Right lobe of liver (tissue), 6 donors: Measurements from ENCODE around the gene DNAH8. TPM values are rescaled to one million over a fixed set of nuclear protein-coding genes. Genes with fewer than 3 reads are reported as not detected.

Experiments used
- ATAC-seq, 4 donors: fragments of 200-7000 bp; cut with Tn5 transposase; one replicate each; pipeline ENCODE4 v1.9.1; 2020; ENCODE audit warnings: mild to moderate bottlenecking in 4 of 4, moderate library complexity in 4 of 4
- DNase-seq, 3 donors: peaks; one replicate each; pipeline ENCODE4 v3.0.0-alpha.2; 2020
- H3K27ac ChIP-seq, 3 donors: fragments of 200-600 bp; one replicate each; pipeline ENCODE4 v1.8.0; 2022
- H3K27me3 ChIP-seq, 2 donors: fragments of 200-600 bp; one replicate each; pipeline ENCODE4 v1.8.0; 2022
- H3K36me3 ChIP-seq, 4 donors: fragments of 200-600 bp; sonication (generic) in 1 of 4; one replicate each; pipeline versions ENCODE4 v1.5.1 to v1.8.0; 2017 to 2022; ENCODE audit warnings: control low read depth in 1 of 4
- H3K4me1 ChIP-seq, 4 donors: fragments of 200-600 bp; sonication (generic) in 1 of 4; one replicate each; pipeline versions ENCODE4 v1.5.1 to v1.8.0; 2017 to 2022; ENCODE audit warnings: control low read depth in 1 of 4
- H3K4me3 ChIP-seq, 3 donors: fragments of 200-600 bp; one replicate each; pipeline ENCODE4 v1.8.0; 2022
- H3K9me3 ChIP-seq, 4 donors: fragments of 200-600 bp; sonication (generic) in 1 of 4; one replicate each; pipeline versions ENCODE4 v1.5.1 to v1.8.0; 2017 to 2022; ENCODE audit warnings: control low read depth in 1 of 4
- POLR2A ChIP-seq: fragments of 450-650 bp; IDR thresholded peaks from one replicate; pipeline ENCODE4 v1.6.1; 2017; ENCODE audit warnings: antibody characterized with exemption, mild to moderate bottlenecking
- WGBS: methylation state at CpG from one replicate; pipeline ENCODE4 v1.1.6; 2018; ENCODE audit warnings: low coverage, low lambda C conversion rate; ENCODE audit not compliant: insufficient coverage; ENCODE audit errors: missing lambda C conversion rate; 5-methylcytosine and 5-hydroxymethylcytosine counted together
- intact Hi-C, 2 donors: fragments of 100-400 bp; cut with DNase I; formaldehyde crosslinking; loops; one replicate each; pipeline versions ENCODE4 v1.11.2 to v1.14.1; 2022
- total RNA-seq, 6 experiments: library from RNA; depleted of rRNA in 2 of 6; stranded (reverse); fragments of >200 nt in 2 of 6; fragmentation: NEBNext Ultra II Directional in 3 of 6; extraction: Animal tissue kit (Norgen Biotek cat#: 25700) in 3 of 6; gene quantifications; one replicate each; pipeline versions ENCODE4 v1.1.0 to v1.2.4, GENCODE V29; 2016 to 2023
- TF ChIP-seq, protein P1 (sequence below), 4 donors: fragments of 200-600 bp in 3 of 4; fragments of 450-650 bp in 1 of 4; IDR thresholded peaks; one replicate each; pipeline versions ENCODE4 v1.5.1 to v1.8.0; 2016 to 2022; ENCODE audit warnings: antibody characterized with exemption in 4 of 4, mild to moderate bottlenecking in 2 of 4
- donor health status: DM: no; HTN: yes; CAD: no.
- donor health status: DM: no; HTN: no; CAD: no.
- donor health status: DM: no; HTN: no; CAD: no.
- donor health status: DM: no; HTN: yes; CAD: no.
- donor health status: DM: no; HTN: yes; CAD: no.

Gene DNAH8
- total RNA-seq, 6 experiments from 2014 or later = 0.02 TPM; not detected in 5

DNA sequence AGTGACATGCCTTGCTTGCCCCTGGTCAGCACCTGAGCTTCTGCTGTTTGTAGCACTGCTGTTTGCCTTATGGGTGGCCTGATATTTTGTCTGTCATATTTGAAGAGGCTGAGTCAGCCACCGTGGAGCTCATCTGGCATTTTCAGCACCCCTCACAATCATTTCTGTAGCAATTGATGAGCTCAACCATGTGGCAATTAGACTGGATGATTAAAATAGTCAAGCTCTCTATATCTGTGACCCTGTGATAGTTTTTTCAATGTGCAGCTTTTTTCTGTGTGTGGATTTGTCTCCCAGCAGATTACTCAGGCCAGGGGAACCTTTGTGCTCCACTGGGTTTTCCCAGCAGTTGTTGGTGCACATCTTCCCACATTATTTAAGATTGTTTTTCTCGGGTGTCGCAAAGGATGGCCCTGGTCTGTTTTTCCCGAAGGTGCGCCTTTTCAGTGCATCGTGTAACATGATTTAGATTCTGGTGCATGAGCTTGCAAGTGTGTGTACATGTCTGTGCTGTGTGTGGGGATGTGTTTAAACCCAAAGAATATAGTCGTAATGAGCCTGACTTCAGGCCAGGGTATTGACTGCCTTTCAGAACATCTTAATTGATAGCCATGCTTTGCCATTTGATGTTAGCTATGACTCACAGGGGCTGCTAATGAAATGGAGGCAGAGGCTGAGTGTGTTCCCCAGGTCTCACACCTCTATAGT, 301.9 kb downstream of the DNAH8 start:
- Histone ChIP-seq H3K9me3 (no peaks in the 10 kb centered on the region), H3K4me3 (no peak overlapping the region), H3K4me1 (no peaks in the 10 kb centered on the region), H3K27me3 (no peaks in the 10 kb centered on the region), H3K36me3 (no peaks in the 10 kb centered on the region), H3K27ac (no peak overlapping the region)
- DNase-seq (no peak), ATAC-seq (no peak)
- TF ChIP-seq POLR2A = no peak
- TF ChIP-seq, protein P1, sequence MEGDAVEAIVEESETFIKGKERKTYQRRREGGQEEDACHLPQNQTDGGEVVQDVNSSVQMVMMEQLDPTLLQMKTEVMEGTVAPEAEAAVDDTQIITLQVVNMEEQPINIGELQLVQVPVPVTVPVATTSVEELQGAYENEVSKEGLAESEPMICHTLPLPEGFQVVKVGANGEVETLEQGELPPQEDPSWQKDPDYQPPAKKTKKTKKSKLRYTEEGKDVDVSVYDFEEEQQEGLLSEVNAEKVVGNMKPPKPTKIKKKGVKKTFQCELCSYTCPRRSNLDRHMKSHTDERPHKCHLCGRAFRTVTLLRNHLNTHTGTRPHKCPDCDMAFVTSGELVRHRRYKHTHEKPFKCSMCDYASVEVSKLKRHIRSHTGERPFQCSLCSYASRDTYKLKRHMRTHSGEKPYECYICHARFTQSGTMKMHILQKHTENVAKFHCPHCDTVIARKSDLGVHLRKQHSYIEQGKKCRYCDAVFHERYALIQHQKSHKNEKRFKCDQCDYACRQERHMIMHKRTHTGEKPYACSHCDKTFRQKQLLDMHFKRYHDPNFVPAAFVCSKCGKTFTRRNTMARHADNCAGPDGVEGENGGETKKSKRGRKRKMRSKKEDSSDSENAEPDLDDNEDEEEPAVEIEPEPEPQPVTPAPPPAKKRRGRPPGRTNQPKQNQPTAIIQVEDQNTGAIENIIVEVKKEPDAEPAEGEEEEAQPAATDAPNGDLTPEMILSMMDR (IDR thresholded peaks at IDR 0.05) = no peak
- intact Hi-C loops = no loop called here
- WGBS = 66% methylated on average over 4 of the region's 7 CpGs

DNA sequence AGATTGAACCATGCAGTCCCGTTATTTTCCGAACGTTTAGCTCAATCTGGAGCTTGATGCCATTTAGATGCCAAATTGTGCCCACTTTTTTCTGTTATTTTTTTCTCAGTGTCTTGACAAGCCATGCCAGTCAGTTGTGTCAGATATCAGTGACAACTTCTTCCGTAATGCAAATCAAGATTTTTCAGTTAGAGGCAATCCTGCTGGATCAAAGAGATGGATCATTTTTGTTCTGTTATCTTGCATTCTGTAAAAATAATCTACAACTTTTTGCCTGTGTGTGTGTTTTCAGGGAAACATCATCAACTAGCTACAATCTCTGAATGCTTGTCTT, 302.4 kb downstream of the DNAH8 start:
- TF ChIP-seq, protein P1 (IDR thresholded peaks at IDR 0.05) = no peak
- no peak for TF ChIP-seq POLR2A
- 57% methylated on average over 4 of the region's 4 CpGs for WGBS
- H3K36me3 ChIP-seq = no peaks in the 10 kb centered on the region
- ATAC-seq (no peak), DNase-seq (no peak)
- no peaks in the 10 kb centered on the region for H3K9me3 ChIP-seq
- no peaks in the 10 kb centered on the region for H3K4me1 ChIP-seq
- no peak overlapping the region for H3K27ac ChIP-seq
- H3K4me3 ChIP-seq = no peak overlapping the region
- intact Hi-C loops = no loop called here
- H3K27me3 ChIP-seq = no peaks in the 10 kb centered on the region

DNA sequence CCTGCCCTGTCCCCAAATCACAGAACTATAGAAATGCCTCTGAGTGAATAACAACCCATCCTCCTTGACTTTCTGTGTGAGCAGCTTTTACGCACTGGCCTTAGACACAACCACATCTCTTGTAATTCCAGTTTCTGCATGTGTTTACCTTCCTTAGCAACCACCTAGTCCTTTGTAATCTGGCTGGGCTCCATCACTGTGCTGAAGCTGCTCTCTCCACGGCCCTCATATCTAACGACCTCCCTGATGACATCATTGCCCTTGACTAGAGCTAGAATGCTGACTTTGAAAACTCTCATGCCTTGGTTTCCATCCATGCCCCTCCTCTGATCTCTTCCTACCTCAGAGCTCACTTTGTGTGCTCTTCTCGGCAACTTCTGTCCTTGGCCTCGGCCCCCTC, 303.0 kb downstream of the DNAH8 start:
- Histone ChIP-seq H3K36me3 (no peaks in the 10 kb centered on the region), H3K27me3 (no peaks in the 10 kb centered on the region), H3K4me3 (no peak overlapping the region), H3K27ac (no peak overlapping the region), H3K9me3 (no peaks in the 10 kb centered on the region), H3K4me1 (no peaks in the 10 kb centered on the region)
- ATAC-seq = no peak
- 28% methylated on average over 3 of the region's 5 CpGs for WGBS
- intact Hi-C loops = no loop called here
- no peak for DNase-seq
- TF ChIP-seq, protein P1 (IDR thresholded peaks at IDR 0.05) = no peak
- TF ChIP-seq POLR2A = no peak

DNA sequence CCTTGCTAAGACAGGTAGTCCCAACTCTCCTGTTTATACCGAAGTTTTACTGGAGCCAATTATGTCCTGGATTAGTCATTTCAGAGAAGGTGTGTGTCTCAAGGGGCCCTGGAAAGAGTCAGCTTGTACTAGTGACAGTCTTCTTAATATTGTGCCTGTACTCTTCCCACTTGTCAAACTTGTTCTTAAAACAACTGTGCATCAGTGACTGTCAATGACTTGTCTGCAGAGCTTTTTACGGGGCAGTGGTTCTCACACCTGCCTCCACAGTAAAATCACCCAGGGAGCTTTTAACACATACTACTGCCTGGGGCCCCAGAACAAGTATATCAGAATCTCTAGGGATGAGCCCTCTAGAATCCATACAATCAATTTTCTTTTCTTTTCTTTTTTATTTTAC, 305.0 kb downstream of the DNAH8 start:
- no peak for DNase-seq
- no CpG with 5 or more reads among the region's 2 CpGs for WGBS
- no peak for TF ChIP-seq POLR2A
- TF ChIP-seq, protein P1 (IDR thresholded peaks at IDR 0.05) = no peak
- intact Hi-C loops = no loop called here
- no peak overlapping the region for H3K27ac ChIP-seq
- H3K27me3 ChIP-seq = no peaks in the 10 kb centered on the region
- H3K36me3 ChIP-seq = no peaks in the 10 kb centered on the region
- no peak overlapping the region for H3K4me3 ChIP-seq
- no peaks in the 10 kb centered on the region for H3K4me1 ChIP-seq
- no peak for ATAC-seq
- no peaks in the 10 kb centered on the region for H3K9me3 ChIP-seq

DNA sequence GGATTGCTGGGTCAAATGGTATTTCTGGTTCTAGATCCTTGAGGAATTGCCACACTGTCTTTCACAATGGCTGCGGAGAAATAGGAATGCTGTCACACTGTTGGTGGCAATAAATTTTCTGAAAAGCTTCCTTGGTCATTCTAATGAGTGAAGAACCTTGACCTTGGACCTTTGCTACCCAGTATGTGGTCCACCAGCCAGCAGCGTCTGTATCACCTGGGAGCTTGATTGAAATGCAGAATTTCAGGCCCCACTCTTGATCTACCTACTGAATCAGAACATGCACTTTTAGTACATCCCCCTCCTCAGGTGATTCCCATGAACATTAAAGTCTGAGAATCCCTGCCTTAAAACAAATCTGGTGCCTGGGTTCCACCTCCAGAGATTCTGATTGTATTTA, 305.9 kb downstream of the DNAH8 start:
- Histone ChIP-seq H3K27ac (no peak overlapping the region), H3K27me3 (no peaks in the 10 kb centered on the region), H3K9me3 (no peaks in the 10 kb centered on the region), H3K4me1 (no peaks in the 10 kb centered on the region), H3K4me3 (no peak overlapping the region), H3K36me3 (no peaks in the 10 kb centered on the region)
- 80% methylated on average over 1 of the region's 2 CpGs for WGBS
- intact Hi-C loops = no loop called here
- ATAC-seq (no peak), DNase-seq (no peak)
- no peak for TF ChIP-seq POLR2A
- TF ChIP-seq, protein P1 (IDR thresholded peaks at IDR 0.05) = no peak
